ENCODE measurements around the gene TIPRL. TPM values are rescaled to one million over a fixed set of nuclear protein-coding genes. Genes with fewer than 3 reads are reported as not detected.
"Not testable (repeated sequence)": the region's sequence is repeated elsewhere in the genome, so short reads cannot be mapped to it uniquely, and the experiment has no call there.

Gene TIPRL
- total and polyA plus RNA-seq, 2 experiments from 2014 or later: 26.7 to 44.0 TPM

DNA sequence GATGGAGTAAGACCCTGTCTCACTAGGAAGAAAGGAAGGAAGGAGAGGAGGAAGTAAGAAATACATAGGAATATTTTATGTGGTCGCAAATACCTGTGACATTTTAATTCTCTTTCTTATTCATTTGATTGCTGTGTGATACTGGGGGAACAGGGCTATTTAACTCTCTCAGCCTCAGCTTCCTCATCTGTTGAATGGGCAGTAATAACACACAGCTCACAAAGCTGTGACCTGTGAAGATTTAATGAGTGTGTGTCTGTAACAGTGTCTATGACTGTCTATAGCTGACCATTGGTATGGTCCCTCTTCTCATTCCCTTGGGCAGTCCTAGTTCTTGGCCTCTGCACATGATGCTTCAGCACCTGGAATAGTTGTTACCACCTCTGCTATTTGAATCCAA, 28.5 kb upstream of the TIPRL start:
- Histone ChIP-seq H3K9me3 (ENCODE audit: low read depth) (no peaks in the 10 kb centered on the region), H3K36me3 (no peaks in the 10 kb centered on the region), H3K27me3 (no peaks in the 10 kb centered on the region), H3K27ac (no peak overlapping the region), H3K4me1 (ENCODE audit: low read depth) (peaks cover 3% of the 10 kb centered on the region), H3K4me3 (no peak overlapping the region)
- TF ChIP-seq, protein P1, sequence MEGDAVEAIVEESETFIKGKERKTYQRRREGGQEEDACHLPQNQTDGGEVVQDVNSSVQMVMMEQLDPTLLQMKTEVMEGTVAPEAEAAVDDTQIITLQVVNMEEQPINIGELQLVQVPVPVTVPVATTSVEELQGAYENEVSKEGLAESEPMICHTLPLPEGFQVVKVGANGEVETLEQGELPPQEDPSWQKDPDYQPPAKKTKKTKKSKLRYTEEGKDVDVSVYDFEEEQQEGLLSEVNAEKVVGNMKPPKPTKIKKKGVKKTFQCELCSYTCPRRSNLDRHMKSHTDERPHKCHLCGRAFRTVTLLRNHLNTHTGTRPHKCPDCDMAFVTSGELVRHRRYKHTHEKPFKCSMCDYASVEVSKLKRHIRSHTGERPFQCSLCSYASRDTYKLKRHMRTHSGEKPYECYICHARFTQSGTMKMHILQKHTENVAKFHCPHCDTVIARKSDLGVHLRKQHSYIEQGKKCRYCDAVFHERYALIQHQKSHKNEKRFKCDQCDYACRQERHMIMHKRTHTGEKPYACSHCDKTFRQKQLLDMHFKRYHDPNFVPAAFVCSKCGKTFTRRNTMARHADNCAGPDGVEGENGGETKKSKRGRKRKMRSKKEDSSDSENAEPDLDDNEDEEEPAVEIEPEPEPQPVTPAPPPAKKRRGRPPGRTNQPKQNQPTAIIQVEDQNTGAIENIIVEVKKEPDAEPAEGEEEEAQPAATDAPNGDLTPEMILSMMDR (IDR thresholded peaks at IDR 0.05; ENCODE audit: low read depth, low read length): no peak
- DNase-seq (ENCODE audit: low read depth in 1 of 2, low spot score in 1 of 2): no peak

DNA sequence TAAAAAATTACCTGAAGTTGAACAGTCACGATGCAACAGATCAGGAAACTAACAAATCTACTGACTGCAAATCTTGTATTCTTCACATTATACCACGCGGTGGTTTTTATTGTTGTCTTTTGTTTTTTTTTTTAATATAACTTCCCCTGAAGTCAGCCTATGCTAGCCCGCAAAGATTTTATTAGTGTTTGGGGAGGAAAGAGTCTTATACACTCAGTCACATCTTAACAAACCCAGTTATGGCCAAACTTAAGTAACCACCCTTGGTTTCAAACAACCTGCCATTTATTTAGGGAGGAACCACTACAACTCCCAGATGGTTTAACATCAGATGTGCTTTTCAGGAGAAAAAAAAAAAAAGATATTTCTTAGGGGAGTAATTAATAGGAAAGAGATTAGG, 26.8 kb upstream of the TIPRL start:
- Histone ChIP-seq H3K9me3 (ENCODE audit: low read depth) (no peaks in the 10 kb centered on the region), H3K4me3 (no peak overlapping the region), H3K36me3 (no peaks in the 10 kb centered on the region), H3K27me3 (no peaks in the 10 kb centered on the region), H3K27ac (no peak overlapping the region), H3K4me1 (ENCODE audit: low read depth) (peaks cover 3% of the 10 kb centered on the region)
- TF ChIP-seq, protein P1 (IDR thresholded peaks at IDR 0.05; ENCODE audit: low read depth, low read length): no peak
- no peak for DNase-seq (ENCODE audit: low read depth in 1 of 2, low spot score in 1 of 2)

DNA sequence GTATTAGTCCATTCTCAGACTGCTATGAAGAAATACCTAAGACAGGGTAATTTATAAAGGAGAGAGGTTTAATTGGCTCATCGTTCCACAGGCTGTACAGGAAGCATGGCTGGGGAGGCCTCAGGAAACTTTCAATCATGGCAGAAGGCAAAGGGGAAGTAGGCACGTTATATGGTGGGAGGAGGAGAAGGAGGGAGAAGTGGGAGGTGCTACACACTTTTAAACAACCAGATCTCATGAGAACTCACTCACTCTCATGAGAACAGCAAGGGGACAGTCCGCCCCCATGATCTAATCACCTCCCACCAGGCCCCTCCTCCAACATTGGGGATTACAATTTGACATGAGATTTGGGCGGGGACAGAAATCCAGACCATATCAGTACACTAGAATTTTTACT, 24.1 kb upstream of the TIPRL start:
- H3K36me3 ChIP-seq; H3K4me3 ChIP-seq; H3K9me3 ChIP-seq (ENCODE audit: low read depth); H3K27me3 ChIP-seq; H3K4me1 ChIP-seq (ENCODE audit: low read depth); H3K27ac ChIP-seq; DNase-seq (ENCODE audit: low read depth in 1 of 2, low spot score in 1 of 2): not testable (repeated sequence)

DNA sequence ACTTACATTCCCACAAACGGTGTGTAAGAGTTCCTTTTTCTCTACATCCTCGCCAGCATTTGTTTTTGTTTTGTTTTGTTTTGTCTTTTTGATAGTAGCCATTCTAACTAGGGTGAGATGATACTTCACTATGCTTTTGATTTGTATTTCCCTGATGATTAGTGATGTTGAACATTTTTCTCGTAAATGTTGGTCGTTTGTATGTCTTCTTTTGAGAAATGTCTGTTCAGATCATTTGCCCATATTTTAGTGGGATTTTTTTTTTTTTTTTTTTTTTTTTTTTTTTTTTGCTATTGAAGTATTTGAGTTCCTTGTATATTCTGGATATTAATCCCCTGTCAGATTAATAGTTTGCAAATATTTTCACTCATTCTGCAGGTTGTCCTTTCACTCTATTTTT, 22.9 kb upstream of the TIPRL start:
- Histone ChIP-seq H3K27me3 (no peaks in the 10 kb centered on the region), H3K9me3 (ENCODE audit: low read depth) (no peaks in the 10 kb centered on the region), H3K27ac (no peak overlapping the region), H3K4me3 (no peak overlapping the region), H3K4me1 (ENCODE audit: low read depth) (peaks cover 3% of the 10 kb centered on the region), H3K36me3 (no peaks in the 10 kb centered on the region)
- DNase-seq (ENCODE audit: low read depth in 1 of 2, low spot score in 1 of 2): no peak
- TF ChIP-seq, protein P1 (IDR thresholded peaks at IDR 0.05; ENCODE audit: low read depth, low read length): no peak

DNA sequence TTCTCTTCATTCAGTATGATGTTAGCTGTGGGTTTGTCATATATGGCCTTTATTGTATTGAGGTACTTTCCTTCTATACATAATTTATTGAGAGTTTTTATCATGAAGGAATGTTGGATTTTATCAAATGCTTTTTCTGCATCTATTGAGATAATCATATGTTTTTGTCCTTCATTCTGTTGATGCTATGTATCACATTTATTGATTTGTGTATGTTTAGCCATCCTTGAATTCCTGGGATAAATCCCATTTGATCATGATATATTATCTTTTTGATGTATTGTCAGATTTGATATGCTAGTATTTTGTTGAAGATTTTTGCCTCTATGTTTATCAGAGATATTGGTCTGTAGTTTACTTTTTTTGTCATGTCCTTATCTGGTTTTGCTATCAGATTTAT, 21.1 kb upstream of the TIPRL start:
- H3K9me3 ChIP-seq (ENCODE audit: low read depth): no peaks in the 10 kb centered on the region

DNA sequence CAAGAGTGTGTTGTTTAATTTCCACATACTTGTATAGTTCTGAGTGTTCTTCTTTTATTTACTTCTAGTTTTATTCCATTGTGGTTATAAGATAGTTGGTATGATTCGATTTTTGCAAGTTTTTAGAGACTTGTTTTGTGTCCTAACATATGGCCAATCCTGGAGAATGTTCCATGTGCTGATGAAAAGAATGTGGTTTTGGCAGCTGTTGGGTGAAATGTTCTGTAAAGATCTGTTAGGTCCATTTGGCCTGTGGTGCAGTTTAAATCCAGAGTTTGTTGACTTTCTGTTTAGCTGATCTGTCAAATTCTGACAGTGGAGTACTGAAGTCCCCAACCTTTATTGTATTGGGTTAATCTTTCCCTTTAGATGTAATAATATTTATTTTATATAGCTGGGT, 19.5 kb upstream of the TIPRL start:
- TF ChIP-seq, protein P1 (IDR thresholded peaks at IDR 0.05; ENCODE audit: low read depth, low read length): no peak
- no peak overlapping the region for H3K27ac ChIP-seq
- H3K36me3 ChIP-seq: no peaks in the 10 kb centered on the region
- H3K4me3 ChIP-seq: no peak overlapping the region
- no peaks in the 10 kb centered on the region for H3K9me3 ChIP-seq (ENCODE audit: low read depth)
- peak in 1 of 2 donors; percentile 48 for DNase-seq (ENCODE audit: low read depth in 1 of 2, low spot score in 1 of 2)
- H3K4me1 ChIP-seq (ENCODE audit: low read depth): no peaks in the 10 kb centered on the region
- no peaks in the 10 kb centered on the region for H3K27me3 ChIP-seq

More for the DNA sequence above, 21.1 kb upstream of the TIPRL start:
- no peak for DNase-seq (ENCODE audit: low read depth in 1 of 2, low spot score in 1 of 2)
- Histone ChIP-seq H3K27me3 (no peaks in the 10 kb centered on the region), H3K27ac (no peak overlapping the region), H3K36me3 (no peaks in the 10 kb centered on the region), H3K4me3 (no peak overlapping the region), H3K4me1 (ENCODE audit: low read depth) (no peaks in the 10 kb centered on the region)
- TF ChIP-seq, protein P1 (IDR thresholded peaks at IDR 0.05; ENCODE audit: low read depth, low read length): no peak

Data from cardiac muscle cell (in vitro differentiated cells and primary cell).